NCI-H2081 (cell line): ENCODE data around the gene INSYN1.
"Not testable (repeated sequence)": the region's sequence is repeated elsewhere in the genome, so short reads cannot be mapped to it uniquely, and the experiment has no call there.

ENCODE experiments used
- DNase-seq, 2 experiments: peaks; one replicate each; lab custom pipeline; 2025; lab: John Stamatoyannopoulos, UW

The INSYN1 gene

GRCh38 chr15:73749533-73749932 is 3.6 kb downstream of the INSYN1 start:
- DNase-seq, result no peak

GRCh38 chr15:73748730-73749129 is 4.4 kb downstream of the INSYN1 start:
- DNase-seq, result no peak

- DNase-seq, result no peak
Observed at GRCh38 chr15:73747847-73748590, 5.1 kb downstream of the INSYN1 start.

GRCh38 chr15:73746883-73747282 is 6.3 kb downstream of the INSYN1 start:
- DNase-seq, result no peak

GRCh38 chr15:73746261-73746660 is 6.9 kb downstream of the INSYN1 start:
- peak in 1 of 2 experiments; percentile 12 for DNase-seq

- no peak for DNase-seq
Observed at GRCh38 chr15:73745073-73745472, 8.1 kb downstream of the INSYN1 start.

- DNase-seq, result no peak
Observed at GRCh38 chr15:73744293-73744692, 8.9 kb downstream of the INSYN1 start.

- no peak for DNase-seq
Observed at GRCh38 chr15:73741321-73741836, 11.8 kb downstream of the INSYN1 start.

GRCh38 chr15:73740152-73741048 is 12.8 kb downstream of the INSYN1 start:
- DNase-seq, result no peak

GRCh38 chr15:73737535-73737934 is 15.6 kb downstream of the INSYN1 start:
- DNase-seq, result no peak

GRCh38 chr15:73732930-73733329 is 20.2 kb downstream of the INSYN1 start:
- DNase-seq, result no peak

- not testable (repeated sequence) for DNase-seq
Observed at GRCh38 chr15:73732051-73732450, 21.1 kb downstream of the INSYN1 start.

GRCh38 chr15:73727330-73727976 is 25.7 kb downstream of the INSYN1 start:
- no peak for DNase-seq

- no peak for DNase-seq
Observed at GRCh38 chr15:73724212-73724611, 28.9 kb downstream of the INSYN1 start.

- DNase-seq, result no peak
Observed at GRCh38 chr15:73723191-73723590, 30.0 kb downstream of the INSYN1 start.

GRCh38 chr15:73722425-73722824 is 30.7 kb downstream of the INSYN1 start:
- no peak for DNase-seq

GRCh38 chr15:73718694-73719093 is 34.5 kb downstream of the INSYN1 start:
- no peak for DNase-seq

GRCh38 chr15:73717802-73718201 is 35.3 kb downstream of the INSYN1 start:
- no peak for DNase-seq

GRCh38 chr15:73717206-73717605 is 35.9 kb downstream of the INSYN1 start:
- no peak for DNase-seq

- DNase-seq, result peak; percentile 65 to 86
Observed at GRCh38 chr15:73716417-73716816, 36.7 kb downstream of the INSYN1 start.

- DNase-seq, result no peak
Observed at GRCh38 chr15:73715417-73715816, 37.7 kb downstream of the INSYN1 start.

GRCh38 chr15:73714695-73715301 is 38.4 kb downstream of the INSYN1 start:
- DNase-seq, result no peak
